Measurements from ENCODE around the gene PRKAG2.

PRKAG2 gene

GRCh38 chr7:151823566-151824372, 53.1 kb downstream of the PRKAG2 start:
- no peak overlapping the region for H3K4me3 ChIP-seq (ENCODE audit: low read depth, low read length)
- TF ChIP-seq, protein P1, sequence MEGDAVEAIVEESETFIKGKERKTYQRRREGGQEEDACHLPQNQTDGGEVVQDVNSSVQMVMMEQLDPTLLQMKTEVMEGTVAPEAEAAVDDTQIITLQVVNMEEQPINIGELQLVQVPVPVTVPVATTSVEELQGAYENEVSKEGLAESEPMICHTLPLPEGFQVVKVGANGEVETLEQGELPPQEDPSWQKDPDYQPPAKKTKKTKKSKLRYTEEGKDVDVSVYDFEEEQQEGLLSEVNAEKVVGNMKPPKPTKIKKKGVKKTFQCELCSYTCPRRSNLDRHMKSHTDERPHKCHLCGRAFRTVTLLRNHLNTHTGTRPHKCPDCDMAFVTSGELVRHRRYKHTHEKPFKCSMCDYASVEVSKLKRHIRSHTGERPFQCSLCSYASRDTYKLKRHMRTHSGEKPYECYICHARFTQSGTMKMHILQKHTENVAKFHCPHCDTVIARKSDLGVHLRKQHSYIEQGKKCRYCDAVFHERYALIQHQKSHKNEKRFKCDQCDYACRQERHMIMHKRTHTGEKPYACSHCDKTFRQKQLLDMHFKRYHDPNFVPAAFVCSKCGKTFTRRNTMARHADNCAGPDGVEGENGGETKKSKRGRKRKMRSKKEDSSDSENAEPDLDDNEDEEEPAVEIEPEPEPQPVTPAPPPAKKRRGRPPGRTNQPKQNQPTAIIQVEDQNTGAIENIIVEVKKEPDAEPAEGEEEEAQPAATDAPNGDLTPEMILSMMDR (IDR thresholded peaks at IDR 0.05; ENCODE audit: low read depth, low read length), result no peak

DNA sequence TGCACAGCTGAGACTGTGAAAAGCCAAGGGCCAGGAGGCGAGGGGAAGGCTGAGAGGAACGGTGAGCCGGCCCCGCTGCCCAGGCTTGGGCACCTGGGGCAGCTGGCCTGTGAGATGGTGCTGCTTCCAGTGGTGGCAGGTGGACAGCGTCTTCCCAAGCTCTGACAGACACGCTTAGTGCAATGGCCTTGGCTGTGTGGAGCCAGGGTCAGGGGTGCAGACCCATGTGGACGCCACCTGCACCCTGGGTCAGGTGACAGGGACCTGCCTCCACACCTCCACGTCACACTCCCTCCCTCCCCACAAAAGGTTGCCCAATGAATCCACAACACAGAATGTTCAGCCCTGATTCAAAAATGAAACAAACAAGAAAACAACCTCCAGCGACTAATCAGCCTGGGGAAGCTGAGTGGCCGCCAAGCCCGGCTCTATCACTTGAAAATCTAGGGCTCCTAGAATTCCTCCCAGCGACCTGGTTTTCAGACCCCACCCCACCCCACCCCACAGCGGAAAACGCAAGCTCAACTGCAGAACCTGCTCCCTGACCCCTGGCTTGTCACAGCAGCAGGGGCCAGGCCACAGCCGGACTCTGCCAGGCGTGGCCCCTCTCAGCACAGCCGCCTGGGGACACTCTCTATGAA, 54.3 kb downstream of the PRKAG2 start:
- H3K4me3 ChIP-seq (ENCODE audit: low read depth, low read length), result no peak overlapping the region
- TF ChIP-seq, protein P1 (IDR thresholded peaks at IDR 0.05; ENCODE audit: low read depth, low read length), result no peak

- TF ChIP-seq, protein P1 (IDR thresholded peaks at IDR 0.05; ENCODE audit: low read depth, low read length), result no peak
- H3K4me3 ChIP-seq (ENCODE audit: low read depth, low read length), result no peak overlapping the region
These were observed 54.9 kb downstream of the PRKAG2 start for GRCh38 chr7:151821806-151822540.

GRCh38 chr7:151821226-151821625, 55.7 kb downstream of the PRKAG2 start:
- TF ChIP-seq, protein P1 (IDR thresholded peaks at IDR 0.05; ENCODE audit: low read depth, low read length), result no peak
- H3K4me3 ChIP-seq (ENCODE audit: low read depth, low read length), result no peak overlapping the region

DNA sequence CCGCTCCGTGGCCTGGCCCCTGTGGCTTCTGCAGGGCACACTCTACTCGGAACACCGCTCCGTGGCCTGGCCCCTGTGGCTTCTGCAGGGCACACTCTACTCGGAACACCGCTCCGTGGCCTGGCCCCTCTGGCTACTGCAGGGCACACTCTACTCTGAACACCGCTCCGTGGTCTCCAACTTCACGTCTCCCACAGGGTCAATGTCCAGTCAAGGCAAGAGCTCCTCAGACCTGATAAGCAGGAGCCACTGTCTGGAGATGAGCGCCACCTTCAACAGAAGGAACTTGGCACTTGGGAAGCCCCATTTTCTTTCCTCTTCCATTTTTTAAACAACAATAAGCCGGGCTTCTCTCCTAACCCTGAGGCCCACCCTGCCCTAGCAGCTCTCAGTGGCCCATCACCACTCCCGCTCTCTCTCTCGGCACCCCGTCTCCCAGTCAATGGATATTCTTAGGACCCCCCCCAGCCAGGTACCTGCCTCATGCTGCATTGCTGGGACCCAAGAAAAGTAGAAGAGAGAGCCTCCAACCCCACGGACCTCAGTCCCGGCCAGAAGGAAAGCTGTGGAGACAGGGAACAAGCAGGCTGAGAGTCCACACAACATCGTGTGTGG, 56.3 kb downstream of the PRKAG2 start:
- no peak overlapping the region for H3K4me3 ChIP-seq (ENCODE audit: low read depth, low read length)
- TF ChIP-seq, protein P1 (IDR thresholded peaks at IDR 0.05; ENCODE audit: low read depth, low read length), result no peak

DNA sequence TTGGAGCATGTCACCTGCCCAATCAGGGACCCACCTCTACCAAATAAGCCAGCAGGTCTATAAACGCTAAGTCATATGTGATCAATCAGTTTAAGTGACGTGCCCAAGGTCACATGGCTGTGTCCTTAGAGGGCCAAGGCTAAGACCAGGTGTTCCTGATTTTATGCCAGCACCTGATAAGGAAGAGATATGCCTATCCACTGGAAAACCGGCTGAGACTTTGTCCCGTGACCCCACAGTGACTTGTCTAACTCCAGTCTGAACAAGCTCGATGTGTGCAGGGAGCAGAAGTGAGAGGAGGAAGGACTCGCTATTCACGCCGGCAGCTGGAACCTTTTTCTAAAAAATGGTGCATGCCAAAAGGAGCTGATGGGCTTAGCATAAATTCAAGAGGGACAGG, 57.0 kb downstream of the PRKAG2 start:
- H3K4me3 ChIP-seq (ENCODE audit: low read depth, low read length), result no peak overlapping the region
- TF ChIP-seq, protein P1 (IDR thresholded peaks at IDR 0.05; ENCODE audit: low read depth, low read length), result no peak

Data from WI38 (cell line).